NCI-H2227 (cell line): Measurements from ENCODE around the gene PLCB1.

Source experiments
- DNase-seq: peaks from one replicate; lab custom pipeline; 2025; ENCODE audit not compliant: unreplicated experiment; lab: John Stamatoyannopoulos, UW

PLCB1 gene

GRCh38 chr20:8855315-8855714, 723.2 kb downstream of the PLCB1 start:
- DNase-seq = no peak

GRCh38 chr20:8856668-8857067, 724.6 kb downstream of the PLCB1 start:
- DNase-seq = no peak

GRCh38 chr20:8858181-8858787, 726.2 kb downstream of the PLCB1 start:
- DNase-seq = no peak

GRCh38 chr20:8860011-8860495, 728.0 kb downstream of the PLCB1 start:
- DNase-seq = no peak

GRCh38 chr20:8862092-8862491, 730.0 kb downstream of the PLCB1 start:
- DNase-seq = no peak

- DNase-seq = no peak
Measured at GRCh38 chr20:8865636-8866035, 733.6 kb downstream of the PLCB1 start.

GRCh38 chr20:8867038-8867740, 735.1 kb downstream of the PLCB1 start:
- peak; percentile 51 for DNase-seq

GRCh38 chr20:8870652-8871051, 738.6 kb downstream of the PLCB1 start:
- no peak for DNase-seq

- DNase-seq = no peak
Measured at GRCh38 chr20:8874437-8874836, 742.4 kb downstream of the PLCB1 start.

- DNase-seq = no peak
Measured at GRCh38 chr20:8875586-8875985, 743.5 kb downstream of the PLCB1 start.

- no peak for DNase-seq
Measured at GRCh38 chr20:8876366-8876765, 744.3 kb downstream of the PLCB1 start.

- DNase-seq = no peak
Measured at GRCh38 chr20:8877294-8877693, 745.2 kb downstream of the PLCB1 start.

- no peak for DNase-seq
Measured at GRCh38 chr20:8879669-8880068, 747.6 kb downstream of the PLCB1 start.

- no peak for DNase-seq
Measured at GRCh38 chr20:8880085-8880853, 748.2 kb downstream of the PLCB1 start.

- no peak for DNase-seq
Measured at GRCh38 chr20:8891039-8891438, 759.0 kb downstream of the PLCB1 start.

GRCh38 chr20:8895472-8895871, 763.4 kb downstream of the PLCB1 start:
- no peak for DNase-seq

GRCh38 chr20:8898823-8899222, 766.8 kb downstream of the PLCB1 start:
- no peak for DNase-seq

- DNase-seq = no peak
Measured at GRCh38 chr20:8901237-8902025, 769.4 kb downstream of the PLCB1 start.

- no peak for DNase-seq
Measured at GRCh38 chr20:8903655-8904605, 771.9 kb downstream of the PLCB1 start.

GRCh38 chr20:8909596-8909995, 777.5 kb downstream of the PLCB1 start:
- DNase-seq = no peak
